Stimulated activated CD4-positive, alpha-beta T cell treated with anti-CD3 and anti-CD28 coated beads, Interleukin-12 subunit alpha, Interleukin-12 subunit beta, amount 100 ng/mL, for 24 hours (primary cell): ENCODE measurements around the gene ANKRD36B.
A peak's percentile ranks its signal among the peaks of the same experiment; 100 is the strongest.
"Not testable (repeated sequence)": the region's sequence is repeated elsewhere in the genome, so short reads cannot be mapped to it uniquely, and the experiment has no call there.

Experiments
- DNase-seq, 2 experiments: peaks; one replicate each; pipeline ENCODE4 v3.0.0-alpha.2; 2020; ENCODE audit warnings: low read depth in 2 of 2

Gene ANKRD36B

DNA sequence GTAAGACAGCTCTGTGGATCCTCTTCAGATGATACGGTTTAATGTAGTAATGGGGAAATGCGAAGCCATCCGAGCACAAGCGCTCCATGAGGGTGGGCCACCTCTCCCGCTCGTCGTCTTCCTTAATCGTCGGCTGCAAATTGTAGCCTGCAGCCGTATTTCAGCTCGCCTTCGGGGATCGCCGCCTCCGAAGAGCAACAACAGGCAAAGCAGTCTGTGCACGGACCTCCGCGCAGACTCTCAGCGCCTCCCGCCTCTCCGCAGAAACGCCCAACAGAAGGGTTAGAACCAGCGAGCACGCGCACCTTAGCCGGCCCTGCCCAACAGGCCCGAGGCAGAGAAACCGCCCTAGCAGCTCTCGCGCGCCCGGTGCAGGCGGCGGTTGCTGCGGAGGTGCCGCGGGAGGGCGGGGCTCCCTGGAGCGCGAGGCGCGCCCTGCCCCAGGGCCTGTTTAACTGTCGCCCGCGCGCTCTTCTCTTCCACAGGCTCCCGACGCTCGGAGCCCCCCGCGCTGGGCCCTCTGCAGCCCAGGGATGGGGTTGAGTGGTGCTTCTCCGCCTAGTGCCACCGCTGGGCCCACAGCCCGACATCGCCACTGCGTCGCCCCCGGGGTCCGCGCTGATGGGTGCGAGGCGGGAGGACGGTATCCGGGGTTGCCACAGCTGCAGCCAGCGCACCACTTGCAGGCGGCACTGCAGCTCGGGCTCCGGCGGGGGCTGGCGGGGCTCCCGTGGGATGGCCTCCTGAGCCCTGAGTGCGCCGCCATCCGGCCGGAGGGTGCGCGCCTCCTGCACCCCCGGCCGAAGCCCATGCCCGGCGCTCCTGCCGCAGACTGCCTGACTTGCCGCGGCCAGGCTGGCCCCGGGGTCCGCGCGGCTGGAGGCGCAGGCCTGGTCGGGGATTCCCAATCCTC, at the start of gene ANKRD36B:
Gene ANKRD36B (minus strand): TSS at position 280 of the 913 bp plus-strand sequence. CDS start 192 bp downstream, at position 88.
- peak; percentile 51 to 60 for DNase-seq

DNA sequence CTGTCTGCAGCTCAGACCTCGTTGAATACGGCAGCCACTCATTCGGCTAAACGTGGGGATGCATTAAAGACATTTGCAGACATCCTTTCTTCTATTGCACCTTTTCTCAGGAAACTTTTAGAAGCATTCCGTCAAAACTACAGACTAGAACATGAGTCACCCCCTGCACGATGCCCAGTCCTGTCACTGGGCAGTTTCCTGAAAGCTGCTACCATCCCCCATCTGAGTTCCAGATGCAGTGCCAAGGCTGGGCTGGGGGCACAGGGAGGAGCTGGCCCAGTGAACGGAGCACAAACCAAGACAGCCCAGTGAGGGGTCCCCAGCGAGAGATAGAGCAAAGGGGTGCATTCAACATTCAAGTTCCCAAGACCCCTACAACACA, 36.4 kb upstream of the ANKRD36B start:
- DNase-seq: not testable (repeated sequence)

DNA sequence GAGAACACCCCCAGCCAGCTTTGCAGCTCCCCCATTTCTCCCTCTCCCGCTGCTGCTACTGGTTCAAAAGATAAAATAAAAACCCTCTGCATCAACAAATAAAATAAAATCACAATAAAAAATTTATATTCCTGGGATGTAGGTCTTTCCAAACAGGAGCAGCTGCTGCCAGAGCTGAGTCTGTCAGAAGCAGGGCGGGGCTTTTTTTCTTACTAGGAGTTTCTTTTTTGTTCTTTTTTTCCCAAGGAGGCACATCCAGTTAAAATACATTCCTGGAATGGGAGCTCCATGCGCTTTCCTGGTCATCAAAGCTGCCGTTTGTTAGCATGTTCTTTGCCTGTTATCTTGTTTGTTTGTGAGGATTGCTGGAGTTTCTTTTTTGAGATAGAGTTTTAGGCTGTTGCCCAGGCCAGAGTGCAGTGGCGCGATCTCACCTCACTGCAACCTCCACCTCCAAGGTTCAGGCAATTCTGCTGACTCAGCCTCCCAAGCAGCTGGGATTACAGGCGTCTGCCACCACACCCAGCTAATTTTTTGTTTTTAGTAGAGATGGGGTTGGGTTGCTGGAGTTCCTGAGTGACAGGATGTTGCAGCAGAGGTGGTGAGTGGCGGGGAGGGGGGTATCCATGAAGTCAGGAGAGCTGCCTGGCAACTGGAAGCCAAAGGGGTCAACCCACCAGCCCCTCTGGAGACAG, 35.8 kb upstream of the ANKRD36B start:
- DNase-seq: not testable (repeated sequence)

DNA sequence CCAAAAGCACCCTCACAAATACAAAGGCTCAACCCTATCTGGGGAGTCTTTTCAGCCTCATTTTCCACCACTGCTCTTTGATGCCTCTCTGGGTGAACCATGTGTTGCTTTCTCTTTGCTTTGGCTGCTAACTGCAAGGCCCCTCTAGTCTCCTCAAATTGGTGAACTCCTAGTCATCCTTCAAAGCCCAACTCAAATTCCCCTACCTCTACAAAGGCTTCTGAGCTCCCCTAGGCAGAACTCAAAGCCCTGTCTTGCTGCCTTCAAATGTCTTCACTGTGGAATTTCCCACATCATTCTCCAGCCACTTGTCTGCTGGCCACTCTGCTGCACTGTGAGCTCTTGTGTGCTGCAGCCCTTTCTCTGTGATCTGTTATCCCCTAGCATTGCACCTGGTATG, 33.3 kb upstream of the ANKRD36B start:
- DNase-seq: not testable (repeated sequence)

DNA sequence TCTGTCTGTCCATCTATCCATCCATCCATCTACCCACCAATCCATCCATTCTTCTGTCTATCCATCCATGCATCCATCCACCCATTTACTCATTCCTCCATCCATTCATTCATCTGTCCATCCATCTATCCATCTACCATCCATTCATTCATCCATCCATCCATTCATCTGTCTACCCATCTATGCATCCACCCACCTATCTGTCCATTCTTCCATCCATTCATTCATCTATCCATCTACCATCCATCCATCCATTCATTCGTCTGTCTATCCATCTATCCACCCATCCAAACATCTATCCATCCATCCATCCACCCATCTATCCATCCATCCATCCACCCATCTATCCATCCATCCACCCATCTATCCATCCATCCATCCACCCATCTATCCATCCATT, 30.8 kb upstream of the ANKRD36B start:
- DNase-seq: not testable (repeated sequence)

DNA sequence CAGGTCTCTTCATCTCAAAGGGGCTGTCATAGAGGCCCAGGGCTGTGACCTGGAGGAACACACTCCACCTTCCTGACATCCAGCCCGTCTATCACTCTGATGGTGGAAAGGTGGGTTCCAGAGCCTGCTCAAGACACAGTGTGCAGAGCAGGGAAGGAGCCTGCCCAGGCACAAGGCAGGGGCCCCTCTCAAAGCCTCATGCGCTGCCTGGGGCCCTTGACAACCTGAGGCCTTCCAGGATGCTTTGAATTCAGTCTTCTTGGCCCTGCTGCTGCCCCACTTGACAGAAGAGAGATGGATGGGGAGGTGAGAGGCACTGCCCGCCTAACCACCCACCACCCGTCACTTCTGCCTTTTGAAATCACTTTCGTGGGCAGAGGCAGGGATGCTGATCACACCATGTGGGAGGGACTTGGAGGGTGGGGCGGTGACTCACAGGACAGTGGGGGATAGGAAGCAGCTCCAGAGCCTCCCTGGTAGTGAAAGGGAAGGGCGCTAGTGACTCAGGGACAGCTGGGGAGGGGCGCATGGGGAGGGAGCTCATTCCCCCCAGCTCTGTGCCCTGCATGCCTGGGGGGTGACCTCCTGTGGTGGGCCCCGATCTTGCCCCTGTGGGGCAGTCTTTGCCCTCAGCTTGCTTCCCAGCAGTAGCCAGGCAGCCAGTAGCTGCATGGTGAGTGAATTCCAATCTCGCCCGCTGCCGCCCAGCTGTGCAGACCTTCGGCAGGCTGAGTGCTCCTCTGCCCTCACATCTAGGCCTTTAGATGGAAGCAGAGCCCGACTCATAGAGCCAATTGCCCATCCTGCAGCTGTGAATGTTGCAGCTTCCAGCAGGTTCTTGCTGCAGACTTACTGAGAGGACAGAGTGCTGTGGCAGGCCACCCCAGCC, 29.5 kb upstream of the ANKRD36B start:
- DNase-seq: not testable (repeated sequence)

DNA sequence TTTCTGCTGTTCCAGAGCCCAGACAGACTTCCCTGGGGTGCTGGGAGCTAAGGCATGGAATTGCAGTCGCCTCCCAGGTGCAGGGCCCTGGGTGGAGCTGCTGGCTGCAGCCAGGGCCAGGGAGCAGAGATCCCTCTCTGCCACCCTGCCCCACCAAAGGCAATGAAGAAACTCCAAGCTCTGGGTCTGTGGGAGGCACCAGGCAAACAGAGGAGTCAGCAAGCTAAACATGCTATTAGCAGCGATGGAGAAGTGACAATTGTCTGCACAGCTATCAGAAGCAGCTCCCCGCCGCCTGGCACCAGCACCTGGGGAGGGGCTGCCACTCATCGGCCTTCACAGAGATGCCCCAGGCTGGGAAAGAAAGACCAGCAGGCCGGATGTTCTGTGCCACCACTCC, 28.2 kb upstream of the ANKRD36B start:
- DNase-seq: no peak

DNA sequence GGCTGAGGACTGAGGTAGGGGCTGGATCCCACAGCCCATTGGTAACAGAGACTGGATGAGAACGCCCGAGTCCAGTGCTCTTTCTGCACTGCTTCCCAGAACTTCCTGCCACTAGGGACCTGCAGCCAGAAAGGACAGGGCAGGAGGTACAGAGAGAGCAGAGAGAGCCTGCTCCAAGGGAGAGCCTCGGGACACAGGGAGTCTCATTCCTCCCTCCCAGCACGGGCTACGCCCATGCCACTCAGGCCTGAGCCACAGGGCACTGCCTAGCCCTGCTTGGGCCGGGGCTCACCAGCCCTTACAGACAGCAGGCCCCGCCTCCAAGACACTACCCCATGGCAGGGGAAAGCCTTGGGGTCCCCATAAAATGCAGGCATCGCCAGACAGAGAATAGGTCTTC, 26.1 kb upstream of the ANKRD36B start:
- not testable (repeated sequence) for DNase-seq

DNA sequence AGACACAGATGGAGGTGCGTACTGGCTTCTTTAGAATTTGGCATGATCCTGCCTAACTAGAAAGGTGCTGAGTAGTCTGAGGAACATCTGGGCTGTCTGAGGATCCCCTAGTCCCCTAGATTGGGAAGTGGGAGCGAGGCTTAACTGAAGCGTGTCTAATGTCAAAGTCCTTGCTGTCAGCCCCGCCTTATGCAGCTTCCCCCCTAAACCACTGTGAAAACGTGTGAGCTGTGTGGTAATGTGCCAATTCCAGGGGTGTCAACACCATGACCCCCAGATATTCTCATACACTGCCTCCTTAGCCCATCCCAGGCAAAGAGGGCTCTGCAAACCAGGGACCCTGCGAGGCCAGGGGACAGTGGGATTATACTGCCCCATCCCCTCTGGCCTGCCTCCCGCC, 22.2 kb upstream of the ANKRD36B start:
- DNase-seq: not testable (repeated sequence)

DNA sequence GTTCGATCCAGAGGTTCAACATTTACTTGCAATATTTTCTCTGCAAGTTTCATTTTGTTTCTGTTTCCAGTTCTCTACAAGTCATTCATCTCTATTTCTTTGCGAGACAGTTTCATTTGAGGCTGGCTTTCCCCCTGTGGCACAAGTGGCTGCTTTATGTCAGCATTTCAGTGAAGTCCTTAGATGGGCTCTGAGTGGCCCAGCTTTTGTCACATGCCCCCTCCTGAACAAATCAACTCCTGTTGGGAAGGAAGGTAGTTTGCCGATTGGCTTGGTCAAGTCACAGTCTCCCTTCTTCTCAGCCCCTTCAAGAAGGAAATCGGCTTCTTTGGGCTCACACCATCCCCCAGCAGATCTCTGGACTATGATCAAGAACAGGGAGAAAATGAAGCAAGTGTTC, 19.1 kb upstream of the ANKRD36B start:
- not testable (repeated sequence) for DNase-seq

DNA sequence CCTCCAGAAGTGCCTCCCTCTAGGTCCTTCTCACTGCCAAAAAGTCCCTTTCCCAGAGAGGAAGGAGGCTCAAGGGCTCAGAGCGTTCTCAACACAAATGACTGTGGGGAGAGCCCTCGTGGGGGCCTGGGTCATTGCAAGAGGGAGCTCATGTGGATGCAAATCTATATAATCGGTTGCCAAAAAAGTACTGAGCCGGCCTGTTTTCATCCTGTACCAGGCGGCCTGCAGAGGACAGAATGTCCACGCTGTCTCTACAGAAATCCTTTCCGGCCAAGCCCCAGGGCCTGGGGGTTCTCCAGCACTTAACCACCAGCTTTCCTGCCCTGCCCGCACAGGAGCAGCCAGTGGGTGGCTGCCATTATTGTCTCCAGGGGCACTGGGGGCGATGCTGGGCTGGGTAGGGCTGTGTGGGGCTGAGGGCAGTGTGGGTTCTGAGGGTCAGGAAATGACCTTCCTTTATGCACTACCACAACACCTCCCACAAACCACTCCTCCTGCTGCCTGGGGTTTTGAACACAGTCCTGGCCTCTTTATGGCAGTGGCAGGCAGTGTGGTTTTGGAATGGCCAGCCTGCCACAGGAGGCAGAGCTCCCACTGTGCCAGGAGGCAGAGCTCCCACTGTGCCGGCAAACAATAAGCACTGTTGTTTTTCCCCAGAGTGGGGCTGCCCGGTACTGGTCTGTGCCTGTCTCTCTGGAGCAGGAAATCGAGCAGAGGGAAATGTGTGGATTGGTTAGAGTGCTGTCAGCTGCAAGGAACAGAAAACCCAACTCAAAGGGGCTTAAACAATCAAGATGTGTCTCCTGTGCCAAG, 16.1 kb upstream of the ANKRD36B start:
- DNase-seq: not testable (repeated sequence)

DNA sequence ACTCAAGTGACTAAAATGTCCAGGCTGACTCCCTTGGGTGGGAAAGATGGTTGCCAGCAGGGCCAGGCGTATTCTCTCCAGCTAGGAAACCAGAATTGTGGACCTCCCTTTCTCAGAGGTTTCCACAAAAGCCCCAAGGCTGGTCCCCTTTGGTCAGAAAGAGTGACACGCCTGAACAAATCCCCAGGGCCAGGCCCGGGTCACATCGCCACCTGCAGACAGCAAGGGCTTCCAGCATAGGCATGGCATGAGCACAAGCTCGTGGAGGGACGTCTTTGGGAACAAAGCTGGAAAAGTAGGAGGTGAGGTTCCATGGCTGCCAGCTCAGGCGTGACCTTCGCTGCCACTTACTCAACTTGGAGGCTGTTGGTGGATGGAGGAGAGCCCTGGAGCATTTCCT, 15.4 kb upstream of the ANKRD36B start:
- DNase-seq: not testable (repeated sequence)

DNA sequence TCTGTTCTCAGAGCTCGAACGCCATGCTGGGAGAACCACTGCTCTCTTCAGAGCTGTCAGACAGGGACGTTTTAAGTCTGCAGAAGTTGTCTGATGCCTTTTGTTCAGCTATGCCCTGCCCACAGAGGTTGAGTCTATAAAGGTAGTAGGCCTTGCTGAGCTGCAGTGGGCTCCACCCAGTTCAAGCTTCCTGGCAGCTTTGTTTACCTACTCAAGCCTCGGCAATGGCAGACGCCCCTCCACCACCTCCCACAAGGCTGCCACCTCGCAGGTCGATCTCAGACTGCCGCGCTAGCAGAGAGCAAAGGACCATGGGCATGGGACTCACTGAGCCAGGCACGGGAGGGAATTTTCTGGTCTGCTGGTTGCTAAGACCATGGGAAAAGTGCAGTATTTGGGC, 11.9 kb upstream of the ANKRD36B start:
- DNase-seq: not testable (repeated sequence)

DNA sequence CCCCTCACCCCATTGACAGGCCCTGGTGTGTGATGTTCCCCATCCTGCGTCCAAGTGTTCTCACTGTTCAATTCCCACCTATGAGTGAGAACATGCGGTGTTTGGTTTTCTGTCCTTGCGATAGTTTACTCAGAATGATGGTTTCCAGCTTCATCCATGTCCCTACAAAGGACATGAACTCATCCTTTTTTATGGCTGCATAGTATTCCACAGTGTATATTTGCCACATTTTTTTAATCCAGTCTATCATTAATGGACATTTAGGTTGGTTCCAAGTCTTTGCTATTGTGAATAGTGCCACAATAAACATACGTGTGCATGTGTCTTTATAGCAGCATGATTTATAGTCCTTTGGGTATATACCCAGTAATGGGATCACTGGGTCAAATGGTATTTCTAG, 6.5 kb upstream of the ANKRD36B start:
- not testable (repeated sequence) for DNase-seq

DNA sequence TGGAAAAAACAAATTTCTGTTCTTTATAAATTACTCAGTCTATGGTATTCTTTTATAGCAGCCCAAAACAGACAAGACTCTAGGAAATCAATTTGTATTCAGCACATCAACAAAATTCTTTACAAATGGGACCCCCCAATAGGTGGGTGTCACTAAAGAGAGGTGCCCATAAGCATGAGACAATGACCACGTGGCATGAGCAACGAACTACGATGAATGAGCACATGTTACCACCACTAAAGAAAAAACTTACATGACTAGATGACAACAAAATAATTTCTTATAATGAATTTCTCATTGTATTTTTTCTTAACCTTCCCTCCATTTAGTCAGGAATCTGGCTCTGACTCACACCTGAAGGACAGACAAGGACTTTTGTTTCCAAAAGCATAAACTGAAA, 3.8 kb upstream of the ANKRD36B start:
- not testable (repeated sequence) for DNase-seq

DNA sequence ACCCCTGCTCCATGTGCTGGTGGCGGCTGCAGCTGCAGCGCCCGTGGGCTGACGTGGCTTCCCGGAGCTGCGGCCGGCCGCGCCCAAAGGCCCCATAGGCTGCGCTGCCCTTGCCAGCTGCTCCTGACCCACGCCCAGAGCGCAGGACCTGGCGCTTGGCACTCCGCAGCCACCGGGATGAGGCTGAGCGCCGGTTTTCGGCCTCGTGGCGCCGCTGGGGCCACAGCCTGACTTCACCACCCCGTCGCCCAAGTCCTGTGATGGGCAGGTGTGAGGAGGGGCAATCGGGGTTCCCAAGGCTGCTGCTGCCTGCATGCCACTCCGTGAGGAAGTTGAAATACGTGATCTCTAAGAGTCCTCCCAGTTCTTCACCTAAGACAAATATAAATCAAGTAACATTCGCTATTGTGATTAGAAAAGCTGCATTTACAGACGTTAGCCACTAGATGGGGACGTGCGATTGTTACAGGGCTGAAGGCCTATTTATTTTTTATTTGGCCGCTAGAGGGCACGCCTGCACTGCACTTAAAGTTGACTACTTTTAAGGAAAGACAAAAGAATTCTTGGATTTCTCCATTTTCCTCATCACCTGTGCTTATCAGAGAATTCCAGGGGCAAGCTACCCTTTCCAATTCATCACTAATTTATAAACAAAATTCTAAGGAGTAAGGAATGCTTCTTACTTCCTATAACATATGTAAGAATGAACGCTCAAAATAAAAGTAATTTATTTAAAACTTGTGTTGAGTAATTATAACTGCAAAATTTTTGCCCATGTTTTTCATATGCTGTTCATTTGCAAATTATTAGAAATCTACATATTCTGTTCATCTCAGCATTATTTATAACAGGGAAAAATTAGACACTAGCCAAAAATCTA, 1.1 kb upstream of the ANKRD36B start:
- DNase-seq: peak; percentile 34 to 64

DNA sequence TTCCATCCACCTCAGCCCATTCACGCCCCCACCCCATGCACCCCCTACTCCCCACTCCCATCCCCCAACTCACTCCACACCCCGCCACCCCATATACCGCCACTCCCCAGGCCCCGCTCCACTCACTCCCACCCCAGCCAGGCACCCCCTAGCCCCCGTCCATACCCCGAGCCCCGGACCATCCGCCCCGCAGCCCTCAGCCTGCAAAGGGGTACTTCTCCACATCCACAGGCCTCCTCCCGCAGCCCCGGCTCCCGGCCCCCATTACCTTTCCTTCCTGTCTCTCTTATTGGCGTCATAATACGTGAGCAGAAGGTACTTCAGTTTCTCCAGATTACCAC, 450 bp downstream of the ANKRD36B start:
- DNase-seq: not testable (repeated sequence)

DNA sequence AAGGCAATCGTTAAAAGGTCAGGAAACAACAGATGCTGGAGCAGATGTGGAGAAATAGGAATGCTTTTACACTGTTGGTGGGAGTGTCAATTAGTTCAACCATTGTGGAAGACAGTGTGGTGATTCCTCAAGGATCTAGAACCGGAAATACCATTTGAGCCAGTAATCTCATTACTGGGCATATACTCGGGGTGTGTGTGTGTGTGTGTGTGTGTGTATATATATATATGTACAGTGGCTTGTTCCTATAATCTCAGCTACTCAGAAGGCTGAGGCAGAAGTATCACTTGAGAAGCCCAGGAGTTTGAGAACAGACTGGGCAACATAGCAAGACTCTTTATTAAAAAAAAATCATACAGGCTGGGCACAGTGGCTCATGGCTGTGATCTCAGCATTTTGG, 24.0 kb downstream of the ANKRD36B start:
- not testable (repeated sequence) for DNase-seq

DNA sequence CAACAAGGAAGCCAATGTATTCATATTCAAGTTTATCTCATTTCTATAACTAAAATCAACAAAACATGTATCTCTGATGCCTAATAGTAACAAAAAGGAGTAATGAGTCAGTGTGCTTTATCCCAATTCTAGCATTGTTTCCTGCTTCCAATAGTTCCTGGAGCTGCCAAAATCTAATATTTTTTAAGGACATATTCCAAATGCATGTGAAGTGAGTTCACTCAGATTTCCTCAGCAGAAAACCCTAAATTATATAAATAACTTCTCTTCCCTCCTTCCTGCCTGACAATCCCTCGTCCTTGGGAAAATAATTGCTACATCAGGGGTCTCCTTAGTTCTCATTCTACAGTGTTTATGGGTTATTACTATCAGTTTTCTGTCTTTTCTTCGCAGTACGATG, 37.3 kb downstream of the ANKRD36B start:
- not testable (repeated sequence) for DNase-seq

DNA sequence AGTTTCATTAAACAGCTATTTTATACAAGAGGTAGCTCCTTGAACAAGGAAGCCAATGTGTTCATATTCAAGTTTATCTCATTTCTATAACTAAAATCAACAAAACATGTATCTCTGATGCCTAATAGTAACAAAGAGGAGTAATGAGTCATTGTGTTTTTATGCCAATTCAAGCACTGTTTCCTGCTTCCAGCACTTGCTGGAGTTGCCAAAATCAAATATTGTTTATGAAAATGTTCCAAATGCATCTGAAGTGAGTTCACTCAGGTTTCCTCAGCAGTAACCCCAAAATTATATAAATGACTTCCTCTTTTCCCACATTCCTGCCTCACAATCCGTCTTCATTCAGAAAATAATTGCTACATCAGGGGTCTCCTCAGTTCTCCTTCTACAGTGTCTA, 39.2 kb downstream of the ANKRD36B start:
- not testable (repeated sequence) for DNase-seq
